PC-3 (cell line): Measurements from ENCODE around the gene SYNJ1. TPM values are rescaled to one million over a fixed set of nuclear protein-coding genes. Genes with fewer than 3 reads are reported as not detected.

Experiments used
- ATAC-seq: fragments of 200-7000 bp; cut with Tn5 transposase; 2 replicates; pipeline ENCODE4 v1.9.1; 2020; ENCODE audit warnings: mild to moderate bottlenecking, moderate library complexity
- BruUV-seq: library from RNA; stranded (reverse); fragments of 400-500 nt; replicated peaks from 2 replicates; lab custom pipeline; 2021; lab: Mats Ljungman, UMichigan
- CTCF ChIA-PET: fragments of 300-600 bp; sonication (Branson Sonifier 250); formaldehyde crosslinking; loops from one replicate; lab custom pipeline; 2022; ENCODE audit warnings: antibody characterized with exemption; lab: Charles Lee
- POLR2A ChIA-PET: fragments of 300-600 bp; sonication (Branson Sonifier 250); formaldehyde crosslinking; loops from one replicate; lab custom pipeline; 2022; ENCODE audit warnings: antibody characterized with exemption; ENCODE audit not compliant: unreplicated experiment; lab: Charles Lee
- DNase-seq: peaks from one replicate; pipeline ENCODE4 v3.0.0-alpha.2; 2015
- H2AFZ ChIP-seq: fragments of 300-600 bp; sonication (generic); 2 replicates; pipeline ENCODE4 v1.6.0; 2016; ENCODE audit warnings: antibody characterized with exemption, low read length
- H3F3A ChIP-seq: fragments of 300-600 bp; sonication (generic); one replicate; pipeline ENCODE4 v1.6.0; 2017; ENCODE audit warnings: antibody characterized with exemption, low read length, control low read depth, mild to moderate bottlenecking; ENCODE audit not compliant: unreplicated experiment
- H3K27ac ChIP-seq: fragments of 300-600 bp; sonication (generic); 2 replicates; pipeline ENCODE4 v1.5.1; 2016; ENCODE audit warnings: mild to moderate bottlenecking, low read length
- H3K27me3 ChIP-seq: fragments of 300-600 bp; sonication (generic); 2 replicates; pipeline ENCODE4 v1.6.1; 2016; ENCODE audit warnings: low read length, mixed read lengths
- H3K36me3 ChIP-seq: fragments of 300-600 bp; sonication (generic); 2 replicates; pipeline ENCODE4 v1.6.1; 2016; ENCODE audit warnings: low read depth, mixed run types, low read length, mixed read lengths
- H3K4me1 ChIP-seq: fragments of 300-600 bp; sonication (generic); 2 replicates; pipeline ENCODE4 v1.5.1; 2016; ENCODE audit warnings: low read length; ENCODE audit not compliant: insufficient read depth
- H3K4me2 ChIP-seq: fragments of 300-600 bp; sonication (generic); 2 replicates; pipeline ENCODE4 v1.6.0; 2016; ENCODE audit warnings: low read length
- H3K4me3 ChIP-seq: fragments of 300-600 bp; sonication (generic); 2 replicates; pipeline ENCODE4 v1.5.1; 2016; ENCODE audit warnings: mild to moderate bottlenecking, low read length, mixed read lengths
- H3K79me2 ChIP-seq: fragments of 300-600 bp; sonication (generic); 2 replicates; pipeline ENCODE4 v1.6.1; 2017; ENCODE audit warnings: low read length, mixed read lengths
- H3K9ac ChIP-seq: fragments of 300-600 bp; sonication (generic); 2 replicates; pipeline ENCODE4 v1.6.0; 2016; ENCODE audit warnings: mild to moderate bottlenecking, low read length
- H3K9me2 ChIP-seq: fragments of 300-600 bp; sonication (generic); replicated peaks from 2 replicates; pipeline ENCODE4 v1.6.1; 2016; ENCODE audit warnings: mixed run types, low read length, mixed read lengths
- H3K9me3 ChIP-seq: fragments of 300-600 bp; sonication (generic); 2 replicates; pipeline ENCODE4 v1.6.1; 2016; ENCODE audit warnings: low read length, mixed read lengths
- H4K20me1 ChIP-seq: fragments of 300-600 bp; sonication (generic); 2 replicates; pipeline ENCODE4 v1.6.1; 2016; ENCODE audit warnings: low read length, mixed read lengths
- CTCF ChIP-seq: fragments of 300-600 bp; sonication (generic); conservative IDR thresholded peaks from 2 replicates; pipeline ENCODE4 v1.5.1; 2017; ENCODE audit warnings: antibody characterized with exemption, low read depth, mild to moderate bottlenecking, low read length
- EZH2 ChIP-seq: fragments of 300-600 bp; sonication (generic); IDR thresholded peaks from one replicate; pipeline ENCODE4 v1.6.1; 2017; ENCODE audit warnings: antibody characterized with exemption, mild to moderate bottlenecking, low read length; ENCODE audit not compliant: unreplicated experiment
- EZH2phosphoT487 ChIP-seq: fragments of 300-600 bp; sonication (generic); IDR thresholded peaks from 2 replicates; pipeline ENCODE4 v1.6.1; 2018; ENCODE audit warnings: mild to moderate bottlenecking, antibody characterized with exemption, low read length, borderline replicate concordance
- intact Hi-C: fragments of 100-400 bp; cut with micrococcal nuclease; formaldehyde crosslinking; loops from 2 replicates; pipeline ENCODE4 v1.9.0; 2023
- total RNA-seq: library from RNA; depleted of rRNA; stranded (reverse); fragments of >200 nt; gene quantifications from 2 replicates; pipeline ENCODE4 v1.2.3, GENCODE V29; 2014

SYNJ1 gene
- total RNA-seq, 1 experiment from 2014 or later, result 7.0 TPM

GRCh38 chr21:32705139-32705538, 22.7 kb downstream of the SYNJ1 start:
- POLR2A ChIA-PET, result no interaction called here

DNA sequence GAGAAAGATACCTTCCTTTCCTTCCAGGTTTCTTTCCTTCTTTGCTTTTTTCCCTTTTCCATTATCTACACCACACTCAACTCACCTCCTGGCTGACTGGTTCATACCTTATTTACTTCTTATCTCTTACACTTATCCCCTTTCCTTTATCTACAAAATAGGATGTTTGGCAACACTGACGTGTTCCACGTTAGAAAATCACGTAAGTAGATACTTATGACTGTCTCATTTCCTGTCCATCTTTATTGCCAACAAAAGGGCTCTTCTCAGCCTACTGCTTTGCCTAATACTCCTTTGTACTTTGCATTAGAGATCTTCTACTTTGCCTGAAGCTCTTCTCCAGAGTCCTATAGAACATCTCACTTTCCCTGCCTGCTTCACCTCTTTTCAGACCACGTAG, 25.1 kb downstream of the SYNJ1 start:
- Histone ChIP-seq H3K9ac (no peak overlapping the region), H3K4me1 (peaks cover 11% of the 10 kb centered on the region; the same call in 1 of the 2 replicates), H3K79me2 (no peaks in the 10 kb centered on the region), H3K27ac (peak overlapping the region; percentile 2; the same call in 1 of the 2 replicates), H3K4me2 (peak overlapping the region; percentile 19; the same call in 1 of the 2 replicates), H3K36me3 (no peaks in the 10 kb centered on the region), H3K4me3 (no peak overlapping the region), H3K27me3 (no peaks in the 10 kb centered on the region), H4K20me1 (no peaks in the 10 kb centered on the region), H3F3A (no peaks in the 10 kb centered on the region), H3K9me3 (no peaks in the 10 kb centered on the region), H2AFZ (0 out of 2 replicates have a peak overlapping the region, but pooled peaks have one; percentile 23), H3K9me2 (no peaks in the 10 kb centered on the region)
- POLR2A ChIA-PET, result no interaction called here
- CTCF ChIA-PET, result no interaction called here
- intact Hi-C loops, result no loop called here
- BruUV-seq, result no TSS peak
- ATAC-seq, result peak; percentile 92
- TF ChIP-seq CTCF (no peak), EZH2 (no peak), EZH2phosphoT487 (no peak)
- DNase-seq, result peak; percentile 53

More at GRCh38 chr21:32705139-32705538, 22.7 kb downstream of the SYNJ1 start:
- intact Hi-C loops, result no loop called here
- DNase-seq, result no peak
- TF ChIP-seq EZH2phosphoT487 (no peak), EZH2 (no peak), CTCF (no peak)
- Histone ChIP-seq H3K9me3 (no peaks in the 10 kb centered on the region), H3K4me1 (peaks cover 11% of the 10 kb centered on the region; the same call in 1 of the 2 replicates), H3K4me2 (no peak overlapping the region), H3K79me2 (no peaks in the 10 kb centered on the region), H3K27ac (no peak overlapping the region), H3K9me2 (no peaks in the 10 kb centered on the region), H2AFZ (no peak overlapping the region), H4K20me1 (no peaks in the 10 kb centered on the region), H3K27me3 (no peaks in the 10 kb centered on the region), H3K4me3 (no peak overlapping the region), H3K9ac (no peak overlapping the region), H3F3A (no peaks in the 10 kb centered on the region), H3K36me3 (no peaks in the 10 kb centered on the region)
- no peak for ATAC-seq
- no TSS peak for BruUV-seq
- CTCF ChIA-PET, result no interaction called here

- Histone ChIP-seq H4K20me1 (no peaks in the 10 kb centered on the region), H3K79me2 (no peaks in the 10 kb centered on the region), H3K27ac (no peak overlapping the region), H2AFZ (no peak overlapping the region), H3K9ac (no peak overlapping the region), H3F3A (no peaks in the 10 kb centered on the region), H3K4me2 (no peak overlapping the region), H3K27me3 (no peaks in the 10 kb centered on the region), H3K9me3 (no peaks in the 10 kb centered on the region), H3K9me2 (no peaks in the 10 kb centered on the region), H3K36me3 (no peaks in the 10 kb centered on the region), H3K4me3 (no peak overlapping the region), H3K4me1 (peaks cover 11% of the 10 kb centered on the region; the same call in 1 of the 2 replicates)
- POLR2A ChIA-PET, result no interaction called here
- DNase-seq (no peak), ATAC-seq (no peak)
- BruUV-seq, result no TSS peak
- TF ChIP-seq CTCF (no peak), EZH2phosphoT487 (no peak), EZH2 (no peak)
- intact Hi-C loops, result no loop called here
- CTCF ChIA-PET, result no interaction called here
These were observed 28.7 kb downstream of the SYNJ1 start for GRCh38 chr21:32698971-32699693.
